HEK293 (cell line): ENCODE results near the gene TMEM273.

Experiments used
- KLF10 ChIP-seq: fragments of 450-650 bp; IDR thresholded peaks from 2 replicates; pipeline ENCODE4 v1.5.1; 2018; ENCODE audit warnings: missing biosample characterization, mild to moderate bottlenecking, missing genetic modification characterization
- MZF1 ChIP-seq: fragments of 450-650 bp; formaldehyde crosslinking; IDR thresholded peaks from 2 replicates; pipeline ENCODE4 v1.5.1; 2017; ENCODE audit warnings: missing biosample characterization, missing genetic modification characterization, borderline replicate concordance
- ZNF121 ChIP-seq: fragments of 450-650 bp; formaldehyde crosslinking; IDR thresholded peaks from 2 replicates; pipeline ENCODE4 v1.5.1; 2016; ENCODE audit warnings: missing biosample characterization, missing genetic modification characterization
- ZNF274 ChIP-seq, 2 experiments: fragments of 200-500 bp in 1 of 2; fragments of 450-650 bp in 1 of 2; sonication (Bioruptor generic) in 1 of 2; formaldehyde crosslinking in 1 of 2; IDR thresholded peaks; 2 replicates each; pipeline versions ENCODE4 v1.5.1 to v1.6.1; 2014 to 2016; ENCODE audit warnings: borderline replicate concordance in 1 of 2, inconsistent platforms in 1 of 2, low read length in 1 of 2, missing biosample characterization in 1 of 2, missing genetic modification characterization in 1 of 2
- TF ChIP-seq, protein P1 (sequence below): fragments of 450-650 bp; formaldehyde crosslinking; IDR thresholded peaks from 2 replicates; pipeline ENCODE4 v1.5.1; 2017; ENCODE audit warnings: missing biosample characterization, mild to moderate bottlenecking, missing genetic modification characterization, moderate library complexity
- TF ChIP-seq, protein P2 (sequence below): fragments of 450-650 bp; formaldehyde crosslinking; IDR thresholded peaks from 2 replicates; pipeline ENCODE4 v1.5.1; 2016; ENCODE audit warnings: missing biosample characterization, missing genetic modification characterization
- TF ChIP-seq, protein P3 (sequence below): fragments of 450-650 bp; formaldehyde crosslinking; IDR thresholded peaks from 2 replicates; pipeline ENCODE4 v1.5.1; 2016; ENCODE audit warnings: missing biosample characterization, missing genetic modification characterization
- TF ChIP-seq, protein P4 (sequence below): fragments of 450-650 bp; formaldehyde crosslinking; conservative IDR thresholded peaks from 2 replicates; pipeline ENCODE4 v1.5.1; 2016; ENCODE audit warnings: low read depth, missing biosample characterization, missing genetic modification characterization
- TF ChIP-seq, protein P5 (sequence below): fragments of 450-650 bp; IDR thresholded peaks from 2 replicates; pipeline ENCODE4 v1.5.1; 2018; ENCODE audit warnings: missing biosample characterization, missing genetic modification characterization
- TF ChIP-seq, protein P6 (sequence below): fragments of 450-650 bp; formaldehyde crosslinking; IDR thresholded peaks from 2 replicates; pipeline ENCODE4 v1.5.1; 2016; ENCODE audit warnings: missing biosample characterization, missing genetic modification characterization, borderline replicate concordance

DNA sequence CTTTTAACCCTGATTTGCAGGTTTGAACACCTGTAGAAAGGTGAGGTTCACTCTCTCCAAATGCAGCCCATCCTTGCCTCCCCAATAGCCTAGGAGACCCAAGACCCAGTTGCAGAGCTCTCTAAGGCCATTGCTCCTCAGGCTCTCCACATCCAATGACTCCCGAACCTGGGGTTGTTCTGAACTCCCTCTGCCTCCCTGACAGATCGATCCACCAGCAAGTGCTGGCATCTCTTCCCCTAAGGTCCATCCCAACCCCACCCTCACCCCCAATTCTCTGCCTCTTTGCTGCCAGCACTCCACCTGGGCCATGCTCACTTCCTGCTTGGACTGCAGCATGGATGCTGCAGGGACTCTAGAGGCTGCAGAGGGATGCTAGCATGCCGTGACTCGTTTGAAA is 35.1 kb downstream of the TMEM273 start:
- TF ChIP-seq, protein P1, sequence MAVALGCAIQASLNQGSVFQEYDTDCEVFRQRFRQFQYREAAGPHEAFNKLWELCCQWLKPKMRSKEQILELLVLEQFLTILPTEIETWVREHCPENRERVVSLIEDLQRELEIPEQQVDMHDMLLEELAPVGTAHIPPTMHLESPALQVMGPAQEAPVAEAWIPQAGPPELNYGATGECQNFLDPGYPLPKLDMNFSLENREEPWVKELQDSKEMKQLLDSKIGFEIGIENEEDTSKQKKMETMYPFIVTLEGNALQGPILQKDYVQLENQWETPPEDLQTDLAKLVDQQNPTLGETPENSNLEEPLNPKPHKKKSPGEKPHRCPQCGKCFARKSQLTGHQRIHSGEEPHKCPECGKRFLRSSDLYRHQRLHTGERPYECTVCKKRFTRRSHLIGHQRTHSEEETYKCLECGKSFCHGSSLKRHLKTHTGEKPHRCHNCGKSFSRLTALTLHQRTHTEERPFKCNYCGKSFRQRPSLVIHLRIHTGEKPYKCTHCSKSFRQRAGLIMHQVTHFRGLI (tag by site-specific recombination) = no peak
- TF ChIP-seq, protein P2, sequence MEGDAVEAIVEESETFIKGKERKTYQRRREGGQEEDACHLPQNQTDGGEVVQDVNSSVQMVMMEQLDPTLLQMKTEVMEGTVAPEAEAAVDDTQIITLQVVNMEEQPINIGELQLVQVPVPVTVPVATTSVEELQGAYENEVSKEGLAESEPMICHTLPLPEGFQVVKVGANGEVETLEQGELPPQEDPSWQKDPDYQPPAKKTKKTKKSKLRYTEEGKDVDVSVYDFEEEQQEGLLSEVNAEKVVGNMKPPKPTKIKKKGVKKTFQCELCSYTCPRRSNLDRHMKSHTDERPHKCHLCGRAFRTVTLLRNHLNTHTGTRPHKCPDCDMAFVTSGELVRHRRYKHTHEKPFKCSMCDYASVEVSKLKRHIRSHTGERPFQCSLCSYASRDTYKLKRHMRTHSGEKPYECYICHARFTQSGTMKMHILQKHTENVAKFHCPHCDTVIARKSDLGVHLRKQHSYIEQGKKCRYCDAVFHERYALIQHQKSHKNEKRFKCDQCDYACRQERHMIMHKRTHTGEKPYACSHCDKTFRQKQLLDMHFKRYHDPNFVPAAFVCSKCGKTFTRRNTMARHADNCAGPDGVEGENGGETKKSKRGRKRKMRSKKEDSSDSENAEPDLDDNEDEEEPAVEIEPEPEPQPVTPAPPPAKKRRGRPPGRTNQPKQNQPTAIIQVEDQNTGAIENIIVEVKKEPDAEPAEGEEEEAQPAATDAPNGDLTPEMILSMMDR (tag by site-specific recombination) = no peak
- TF ChIP-seq MZF1 (tag by site-specific recombination) (no peak), KLF10 (no peak), ZNF121 (tag by site-specific recombination) (no peak), ZNF274 (IDR thresholded peaks at IDR 0.05; ENCODE audit: low read length) (no peak), ZNF274 (tag by site-specific recombination; IDR thresholded peaks at IDR 0.05; ENCODE audit: borderline replicate concordance) (no peak)
- TF ChIP-seq, protein P3, sequence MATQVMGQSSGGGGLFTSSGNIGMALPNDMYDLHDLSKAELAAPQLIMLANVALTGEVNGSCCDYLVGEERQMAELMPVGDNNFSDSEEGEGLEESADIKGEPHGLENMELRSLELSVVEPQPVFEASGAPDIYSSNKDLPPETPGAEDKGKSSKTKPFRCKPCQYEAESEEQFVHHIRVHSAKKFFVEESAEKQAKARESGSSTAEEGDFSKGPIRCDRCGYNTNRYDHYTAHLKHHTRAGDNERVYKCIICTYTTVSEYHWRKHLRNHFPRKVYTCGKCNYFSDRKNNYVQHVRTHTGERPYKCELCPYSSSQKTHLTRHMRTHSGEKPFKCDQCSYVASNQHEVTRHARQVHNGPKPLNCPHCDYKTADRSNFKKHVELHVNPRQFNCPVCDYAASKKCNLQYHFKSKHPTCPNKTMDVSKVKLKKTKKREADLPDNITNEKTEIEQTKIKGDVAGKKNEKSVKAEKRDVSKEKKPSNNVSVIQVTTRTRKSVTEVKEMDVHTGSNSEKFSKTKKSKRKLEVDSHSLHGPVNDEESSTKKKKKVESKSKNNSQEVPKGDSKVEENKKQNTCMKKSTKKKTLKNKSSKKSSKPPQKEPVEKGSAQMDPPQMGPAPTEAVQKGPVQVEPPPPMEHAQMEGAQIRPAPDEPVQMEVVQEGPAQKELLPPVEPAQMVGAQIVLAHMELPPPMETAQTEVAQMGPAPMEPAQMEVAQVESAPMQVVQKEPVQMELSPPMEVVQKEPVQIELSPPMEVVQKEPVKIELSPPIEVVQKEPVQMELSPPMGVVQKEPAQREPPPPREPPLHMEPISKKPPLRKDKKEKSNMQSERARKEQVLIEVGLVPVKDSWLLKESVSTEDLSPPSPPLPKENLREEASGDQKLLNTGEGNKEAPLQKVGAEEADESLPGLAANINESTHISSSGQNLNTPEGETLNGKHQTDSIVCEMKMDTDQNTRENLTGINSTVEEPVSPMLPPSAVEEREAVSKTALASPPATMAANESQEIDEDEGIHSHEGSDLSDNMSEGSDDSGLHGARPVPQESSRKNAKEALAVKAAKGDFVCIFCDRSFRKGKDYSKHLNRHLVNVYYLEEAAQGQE (tag by site-specific recombination) = no peak
- TF ChIP-seq, protein P4, sequence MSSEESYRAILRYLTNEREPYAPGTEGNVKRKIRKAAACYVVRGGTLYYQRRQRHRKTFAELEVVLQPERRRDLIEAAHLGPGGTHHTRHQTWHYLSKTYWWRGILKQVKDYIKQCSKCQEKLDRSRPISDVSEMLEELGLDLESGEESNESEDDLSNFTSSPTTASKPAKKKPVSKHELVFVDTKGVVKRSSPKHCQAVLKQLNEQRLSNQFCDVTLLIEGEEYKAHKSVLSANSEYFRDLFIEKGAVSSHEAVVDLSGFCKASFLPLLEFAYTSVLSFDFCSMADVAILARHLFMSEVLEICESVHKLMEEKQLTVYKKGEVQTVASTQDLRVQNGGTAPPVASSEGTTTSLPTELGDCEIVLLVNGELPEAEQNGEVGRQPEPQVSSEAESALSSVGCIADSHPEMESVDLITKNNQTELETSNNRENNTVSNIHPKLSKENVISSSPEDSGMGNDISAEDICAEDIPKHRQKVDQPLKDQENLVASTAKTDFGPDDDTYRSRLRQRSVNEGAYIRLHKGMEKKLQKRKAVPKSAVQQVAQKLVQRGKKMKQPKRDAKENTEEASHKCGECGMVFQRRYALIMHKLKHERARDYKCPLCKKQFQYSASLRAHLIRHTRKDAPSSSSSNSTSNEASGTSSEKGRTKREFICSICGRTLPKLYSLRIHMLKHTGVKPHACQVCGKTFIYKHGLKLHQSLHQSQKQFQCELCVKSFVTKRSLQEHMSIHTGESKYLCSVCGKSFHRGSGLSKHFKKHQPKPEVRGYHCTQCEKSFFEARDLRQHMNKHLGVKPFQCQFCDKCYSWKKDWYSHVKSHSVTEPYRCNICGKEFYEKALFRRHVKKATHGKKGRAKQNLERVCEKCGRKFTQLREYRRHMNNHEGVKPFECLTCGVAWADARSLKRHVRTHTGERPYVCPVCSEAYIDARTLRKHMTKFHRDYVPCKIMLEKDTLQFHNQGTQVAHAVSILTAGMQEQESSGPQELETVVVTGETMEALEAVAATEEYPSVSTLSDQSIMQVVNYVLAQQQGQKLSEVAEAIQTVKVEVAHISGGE (tag by site-specific recombination) = no peak
- TF ChIP-seq, protein P5, sequence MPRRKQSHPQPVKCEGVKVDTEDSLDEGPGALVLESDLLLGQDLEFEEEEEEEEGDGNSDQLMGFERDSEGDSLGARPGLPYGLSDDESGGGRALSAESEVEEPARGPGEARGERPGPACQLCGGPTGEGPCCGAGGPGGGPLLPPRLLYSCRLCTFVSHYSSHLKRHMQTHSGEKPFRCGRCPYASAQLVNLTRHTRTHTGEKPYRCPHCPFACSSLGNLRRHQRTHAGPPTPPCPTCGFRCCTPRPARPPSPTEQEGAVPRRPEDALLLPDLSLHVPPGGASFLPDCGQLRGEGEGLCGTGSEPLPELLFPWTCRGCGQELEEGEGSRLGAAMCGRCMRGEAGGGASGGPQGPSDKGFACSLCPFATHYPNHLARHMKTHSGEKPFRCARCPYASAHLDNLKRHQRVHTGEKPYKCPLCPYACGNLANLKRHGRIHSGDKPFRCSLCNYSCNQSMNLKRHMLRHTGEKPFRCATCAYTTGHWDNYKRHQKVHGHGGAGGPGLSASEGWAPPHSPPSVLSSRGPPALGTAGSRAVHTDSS (tag by site-specific recombination) = no peak
- TF ChIP-seq, protein P6, sequence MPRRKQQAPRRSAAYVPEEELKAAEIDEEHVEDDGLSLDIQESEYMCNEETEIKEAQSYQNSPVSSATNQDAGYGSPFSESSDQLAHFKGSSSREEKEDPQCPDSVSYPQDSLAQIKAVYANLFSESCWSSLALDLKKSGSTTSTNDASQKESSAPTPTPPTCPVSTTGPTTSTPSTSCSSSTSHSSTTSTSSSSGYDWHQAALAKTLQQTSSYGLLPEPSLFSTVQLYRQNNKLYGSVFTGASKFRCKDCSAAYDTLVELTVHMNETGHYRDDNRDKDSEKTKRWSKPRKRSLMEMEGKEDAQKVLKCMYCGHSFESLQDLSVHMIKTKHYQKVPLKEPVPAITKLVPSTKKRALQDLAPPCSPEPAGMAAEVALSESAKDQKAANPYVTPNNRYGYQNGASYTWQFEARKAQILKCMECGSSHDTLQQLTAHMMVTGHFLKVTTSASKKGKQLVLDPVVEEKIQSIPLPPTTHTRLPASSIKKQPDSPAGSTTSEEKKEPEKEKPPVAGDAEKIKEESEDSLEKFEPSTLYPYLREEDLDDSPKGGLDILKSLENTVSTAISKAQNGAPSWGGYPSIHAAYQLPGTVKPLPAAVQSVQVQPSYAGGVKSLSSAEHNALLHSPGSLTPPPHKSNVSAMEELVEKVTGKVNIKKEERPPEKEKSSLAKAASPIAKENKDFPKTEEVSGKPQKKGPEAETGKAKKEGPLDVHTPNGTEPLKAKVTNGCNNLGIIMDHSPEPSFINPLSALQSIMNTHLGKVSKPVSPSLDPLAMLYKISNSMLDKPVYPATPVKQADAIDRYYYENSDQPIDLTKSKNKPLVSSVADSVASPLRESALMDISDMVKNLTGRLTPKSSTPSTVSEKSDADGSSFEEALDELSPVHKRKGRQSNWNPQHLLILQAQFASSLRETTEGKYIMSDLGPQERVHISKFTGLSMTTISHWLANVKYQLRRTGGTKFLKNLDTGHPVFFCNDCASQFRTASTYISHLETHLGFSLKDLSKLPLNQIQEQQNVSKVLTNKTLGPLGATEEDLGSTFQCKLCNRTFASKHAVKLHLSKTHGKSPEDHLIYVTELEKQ (tag by site-specific recombination) = no peak
